CD4-positive, alpha-beta T cell treated with Interleukin-15 for 1 hour (primary cell): ENCODE measurements around the gene C7orf33.

Source experiments
- DNase-seq: peaks from one replicate; pipeline ENCODE4 v3.0.0-alpha.2; 2020

The C7orf33 gene

GRCh38 chr7:148630078-148630477, 39.5 kb downstream of the C7orf33 start:
- DNase-seq, result no peak

GRCh38 chr7:148633761-148634160, 43.2 kb downstream of the C7orf33 start:
- DNase-seq, result no peak

GRCh38 chr7:148637094-148637493, 46.5 kb downstream of the C7orf33 start:
- no peak for DNase-seq

GRCh38 chr7:148645898-148646297, 55.3 kb downstream of the C7orf33 start:
- no peak for DNase-seq

- no peak for DNase-seq
These were observed 59.8 kb downstream of the C7orf33 start for GRCh38 chr7:148650232-148650858.

- DNase-seq, result no peak
These were observed 62.2 kb downstream of the C7orf33 start for GRCh38 chr7:148652773-148653172.

GRCh38 chr7:148657929-148658328, 67.4 kb downstream of the C7orf33 start:
- DNase-seq, result no peak

- DNase-seq, result no peak
These were observed 70.9 kb downstream of the C7orf33 start for GRCh38 chr7:148661471-148661870.

- no peak for DNase-seq
These were observed 72.1 kb downstream of the C7orf33 start for GRCh38 chr7:148662646-148663045.

GRCh38 chr7:148664324-148664723, 73.8 kb downstream of the C7orf33 start:
- DNase-seq, result no peak

GRCh38 chr7:148665221-148665620, 74.7 kb downstream of the C7orf33 start:
- no peak for DNase-seq
